Pons (tissue), 1 donor: ENCODE data around the gene OOSP1.
"Not testable (repeated sequence)": the region's sequence is repeated elsewhere in the genome, so short reads cannot be mapped to it uniquely, and the experiment has no call there.

Source experiments
- DNase-seq: peaks from one replicate; pipeline ENCODE4 v3.0.0-alpha.2; 2016; ENCODE audit warnings: low spot score

Gene OOSP1

GRCh38 chr11:59960502-59961381 is 22.5 kb downstream of the OOSP1 start:
- DNase-seq = no peak

- no peak for DNase-seq
Observed at GRCh38 chr11:59962107-59962482, 23.9 kb downstream of the OOSP1 start.

DNA sequence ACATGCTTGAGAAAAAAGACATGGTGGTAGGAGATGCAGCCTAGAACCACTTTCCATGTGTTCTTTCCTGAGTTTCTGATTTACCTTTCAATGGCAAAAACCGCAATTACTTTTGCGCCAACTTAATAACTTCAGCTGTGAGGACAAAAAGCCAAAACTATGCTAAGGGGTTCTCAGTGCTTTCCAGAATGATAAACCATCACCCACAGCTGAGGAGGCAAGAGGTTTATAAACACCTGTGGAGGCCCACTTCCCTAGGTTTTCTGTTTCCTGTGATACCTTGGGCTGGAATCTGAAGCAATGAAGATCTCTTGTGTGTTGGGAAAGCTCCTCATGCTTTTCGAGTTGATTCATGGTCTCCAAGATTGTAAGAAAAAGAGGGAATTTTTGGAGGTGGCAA is 25.5 kb downstream of the OOSP1 start, which contains the start of gene OOSP4A:
OOSP4A (plus strand) TSS at position 301 of the 400 bp plus-strand sequence; CDS start at position 301, 0 bp downstream.
- no peak for DNase-seq

DNA sequence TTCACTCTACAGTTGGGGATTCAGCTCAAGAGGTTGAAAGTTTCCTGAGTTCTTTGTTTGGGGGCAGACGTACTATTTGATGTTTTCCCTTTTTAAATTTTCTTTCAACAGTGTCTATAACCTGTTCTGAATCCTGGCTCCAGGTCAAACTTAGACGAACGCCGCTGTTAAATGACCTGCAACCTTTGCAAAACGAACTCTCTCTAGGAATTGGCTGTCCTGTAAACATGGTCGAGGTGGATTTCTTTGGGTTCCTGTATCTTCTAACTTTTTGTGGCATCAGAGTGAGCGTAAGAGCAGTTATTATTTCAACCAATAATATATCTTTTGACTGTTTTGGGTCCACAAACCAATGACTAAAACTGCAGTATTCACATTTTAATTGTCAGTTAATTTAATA is 27.2 kb downstream of the OOSP1 start:
- no peak for DNase-seq

DNA sequence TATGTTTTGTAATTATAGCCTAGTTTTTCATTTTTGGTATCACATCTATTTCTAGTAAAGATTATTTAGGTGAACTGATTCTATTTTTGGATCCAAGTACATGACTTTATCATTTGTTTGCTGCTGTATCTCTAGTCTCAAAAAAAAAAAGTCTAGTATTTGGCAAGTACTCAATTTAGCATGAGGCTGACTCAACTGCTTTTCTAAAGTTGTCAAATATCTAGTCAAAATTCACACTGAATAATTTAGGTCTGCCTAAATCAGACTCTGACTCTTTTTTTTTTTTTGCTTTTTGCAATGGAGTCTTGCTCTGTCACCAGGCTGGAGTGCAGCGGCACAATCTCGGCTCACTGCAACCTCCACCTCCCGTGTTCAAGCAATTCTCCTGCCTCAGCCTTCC is 28.0 kb downstream of the OOSP1 start:
- DNase-seq = no peak

GRCh38 chr11:59967677-59968394 is 29.6 kb downstream of the OOSP1 start:
- no peak for DNase-seq

DNA sequence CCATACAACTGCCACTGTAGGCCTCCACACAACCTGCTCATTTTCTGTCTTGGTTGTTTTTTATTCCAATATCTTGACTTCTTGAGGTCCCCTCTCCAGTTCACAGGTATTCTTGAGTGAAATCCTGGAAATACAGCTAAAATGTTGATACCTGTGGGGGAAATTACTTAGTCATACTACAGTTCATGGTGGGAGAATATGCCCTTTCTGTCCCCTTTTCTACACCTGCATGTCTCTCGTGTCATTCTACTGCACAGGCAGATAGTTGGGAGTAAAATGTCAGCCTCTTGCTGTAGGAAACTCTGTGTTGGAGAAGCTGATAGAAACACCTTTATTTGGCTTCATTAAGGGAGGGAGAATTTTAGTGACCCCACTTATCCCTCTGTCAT is 30.2 kb downstream of the OOSP1 start:
- DNase-seq = no peak

DNA sequence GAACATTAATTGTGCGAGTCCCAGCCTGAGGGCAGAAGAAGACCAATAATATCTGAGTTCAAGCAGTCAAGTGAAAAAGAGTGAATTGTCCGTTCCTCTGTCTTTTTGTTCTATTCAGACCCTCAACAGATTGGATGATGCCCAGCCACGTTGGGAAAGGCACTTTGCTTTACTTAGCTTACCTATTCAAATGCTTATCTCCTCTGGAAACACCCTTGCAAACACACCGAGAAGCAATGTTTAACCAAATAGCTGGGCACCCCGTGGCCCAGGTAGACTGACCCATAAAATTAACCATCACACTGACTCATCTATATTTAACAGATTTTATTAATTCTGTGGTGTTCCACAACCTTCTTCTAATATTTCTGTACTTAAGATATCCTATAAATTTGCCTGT is 34.9 kb downstream of the OOSP1 start:
- DNase-seq = no peak

DNA sequence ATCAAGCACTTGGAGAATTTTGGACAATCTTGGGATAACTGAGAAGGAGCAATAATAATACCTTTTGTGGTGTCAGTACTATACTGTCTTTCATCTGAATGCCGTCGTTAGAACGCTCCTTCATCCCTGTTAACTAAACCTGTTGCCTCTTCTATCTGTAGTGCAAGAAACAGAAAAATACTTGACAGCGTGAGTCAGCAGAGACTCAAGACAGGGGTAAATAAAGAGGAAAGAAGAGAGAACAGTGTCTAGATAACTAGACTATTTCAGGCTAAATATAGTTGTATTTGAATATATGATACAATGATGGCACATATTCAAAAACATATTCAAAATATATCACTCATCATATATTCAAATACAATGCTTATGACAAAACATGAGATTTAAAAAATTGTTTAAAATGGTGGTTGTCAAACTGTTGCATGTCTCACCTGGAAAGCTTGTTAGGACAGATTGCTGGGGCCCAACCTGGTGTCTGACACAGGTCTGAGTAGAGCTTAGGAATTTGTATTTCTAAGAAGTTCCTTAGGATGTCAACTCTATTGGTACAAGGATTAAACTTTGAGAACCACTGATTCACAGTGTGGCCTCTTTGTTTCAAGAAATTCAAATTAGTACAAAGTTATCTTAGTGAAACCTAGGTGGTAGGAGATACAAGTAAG is 43.0 kb downstream of the OOSP1 start:
- no peak for DNase-seq

DNA sequence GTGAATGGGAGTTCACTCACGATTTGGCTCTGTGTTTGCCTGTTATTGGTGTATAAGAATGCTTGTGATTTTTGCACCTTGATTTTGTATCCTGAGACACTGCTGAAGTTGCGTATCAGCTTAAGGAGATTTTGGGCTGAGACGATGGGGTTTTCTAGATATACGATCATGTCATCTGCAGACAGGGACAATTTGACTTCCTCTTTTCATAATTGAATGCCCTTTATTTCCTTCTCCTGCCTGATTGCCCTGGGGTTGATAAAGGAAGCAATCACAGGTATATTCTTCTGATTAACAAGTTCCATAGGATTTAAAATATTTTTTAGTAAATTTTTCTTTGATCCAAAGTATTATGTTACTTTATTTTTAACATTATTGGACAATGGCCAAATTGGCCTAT is 43.8 kb downstream of the OOSP1 start:
- not testable (repeated sequence) for DNase-seq

DNA sequence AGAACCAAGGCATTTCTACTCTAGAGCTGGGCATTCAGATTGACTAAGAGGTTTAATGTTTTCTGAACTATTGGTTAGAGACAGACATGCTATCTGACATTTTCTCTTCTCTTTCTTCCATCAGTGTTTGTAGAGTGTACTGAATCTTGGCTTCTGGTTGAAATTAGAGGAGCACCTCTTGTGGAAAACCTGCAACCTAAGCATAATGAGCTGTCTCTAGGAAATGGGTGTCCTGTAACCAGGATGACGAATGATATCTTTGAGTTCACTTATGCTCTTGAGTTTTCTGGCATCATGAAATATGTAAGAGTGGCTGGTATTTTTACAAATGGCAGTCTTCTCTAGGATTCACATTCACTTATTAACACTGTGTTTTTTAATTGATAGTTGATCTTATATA is 45.0 kb downstream of the OOSP1 start:
- DNase-seq = no peak

DNA sequence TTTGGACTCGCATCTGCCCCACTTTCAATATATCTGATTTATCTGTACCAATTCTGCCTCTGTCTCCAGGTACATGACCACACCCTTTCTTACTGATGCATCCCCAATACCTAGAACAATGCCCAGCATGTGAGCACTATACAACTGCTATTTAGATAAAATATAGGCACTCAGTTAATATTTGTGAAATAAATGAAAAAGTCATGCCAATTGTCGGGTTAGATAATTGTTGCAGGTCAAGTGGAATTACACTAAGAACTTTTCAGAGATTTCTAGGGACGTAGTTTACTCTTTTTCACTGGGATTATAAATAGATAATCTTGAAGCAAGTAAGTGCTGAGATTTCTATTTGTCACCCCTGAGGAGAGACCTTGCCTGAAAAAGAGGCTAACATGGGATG is 46.1 kb downstream of the OOSP1 start:
- DNase-seq = no peak

DNA sequence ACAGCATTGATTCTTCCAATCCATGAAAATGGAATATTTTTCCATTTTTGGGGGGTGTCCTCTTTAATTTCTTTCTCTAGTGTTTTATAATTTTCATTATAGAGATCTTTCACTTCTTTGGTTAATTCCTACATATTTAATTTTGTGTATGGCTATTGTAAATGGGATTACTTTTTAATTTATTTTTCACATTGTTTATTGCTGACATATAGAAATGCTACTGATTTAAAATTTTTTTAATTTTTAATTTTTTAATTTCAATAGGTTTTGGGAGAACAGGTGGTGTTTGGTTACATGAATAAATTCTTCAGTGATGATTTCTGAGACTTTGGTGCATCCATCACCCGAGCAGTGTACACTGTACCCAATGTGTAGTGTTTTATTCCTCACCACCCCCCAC is 52.2 kb downstream of the OOSP1 start:
- no peak for DNase-seq

GRCh38 chr11:59992425-59992824 is 54.2 kb downstream of the OOSP1 start:
- DNase-seq = no peak

- no peak for DNase-seq
Observed at GRCh38 chr11:59997800-59998199, 59.6 kb downstream of the OOSP1 start.

- DNase-seq = no peak
Observed at GRCh38 chr11:59999691-60000090, 61.5 kb downstream of the OOSP1 start.

DNA sequence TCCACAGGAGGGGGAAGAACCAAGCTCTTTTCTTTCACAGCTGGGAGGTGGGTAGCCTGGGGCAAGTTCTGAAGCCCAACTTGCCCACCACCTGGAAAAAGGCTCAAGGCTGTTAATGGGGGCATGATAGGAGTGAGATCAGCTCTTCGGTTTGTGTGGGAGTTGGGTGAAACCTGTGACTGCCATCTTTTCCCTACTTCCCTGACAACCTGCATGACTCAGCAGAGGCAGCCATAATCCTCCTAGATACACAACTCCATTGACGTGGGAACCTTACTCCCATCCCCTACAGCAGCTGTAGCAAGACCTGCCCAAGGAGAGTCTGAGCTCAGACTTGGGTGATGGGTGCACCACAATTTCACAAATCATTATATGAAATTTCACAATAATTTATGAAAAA is 65.5 kb downstream of the OOSP1 start:
- no peak for DNase-seq

DNA sequence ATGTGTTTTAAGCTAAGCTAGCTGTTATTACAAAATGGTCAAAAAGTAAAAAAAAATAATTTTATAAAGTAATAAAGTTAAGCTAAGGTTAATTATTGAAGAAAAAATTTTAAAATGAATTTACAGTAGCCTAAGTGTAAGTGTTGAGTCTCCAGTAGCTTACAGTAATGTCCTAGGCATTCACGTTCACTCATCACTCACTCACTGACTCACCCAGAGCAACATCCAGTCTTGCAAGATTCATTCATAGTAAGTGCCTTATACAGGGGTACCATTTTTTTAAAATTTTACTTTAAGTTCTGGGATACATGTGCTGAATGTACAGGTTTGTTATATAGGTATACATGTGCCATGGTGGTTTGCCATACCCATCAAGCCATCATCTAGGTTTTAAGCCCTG is 67.1 kb downstream of the OOSP1 start:
- no peak for DNase-seq
